ENCODE results near the gene RELT. TPM values are rescaled to one million over a fixed set of nuclear protein-coding genes. Genes with fewer than 3 reads are reported as not detected.

Gene RELT
- total RNA-seq, 1 donor: 4.0 TPM

DNA sequence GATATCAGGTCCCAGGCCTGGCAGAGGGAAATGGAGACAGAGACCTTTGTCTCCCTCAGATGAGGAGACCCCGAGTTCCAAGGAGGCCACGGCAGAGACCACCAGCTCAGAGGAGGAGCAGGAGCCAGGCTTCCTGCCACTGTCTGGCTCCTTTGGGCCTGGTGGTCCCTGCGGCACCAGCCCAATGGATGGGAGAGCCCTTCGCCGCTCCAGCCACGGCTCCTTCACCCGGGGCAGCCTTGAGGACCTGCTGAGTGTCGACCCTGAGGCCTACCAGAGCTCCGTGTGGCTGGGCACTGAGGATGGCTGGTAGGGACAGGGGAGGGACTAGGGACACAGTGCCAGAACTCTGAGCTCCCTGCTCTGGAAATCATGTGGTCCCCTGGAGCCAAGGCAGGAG is 13.1 kb upstream of the RELT start:
- Histone ChIP-seq H3K27ac (ENCODE audit: low read depth, low read length) (no peak overlapping the region), H3K4me1 (ENCODE audit: insufficient read depth, low read length) (peaks cover 18% of the 10 kb centered on the region), H3K36me3 (ENCODE audit: insufficient read depth, low read length) (peaks cover 86% of the 10 kb centered on the region)

DNA sequence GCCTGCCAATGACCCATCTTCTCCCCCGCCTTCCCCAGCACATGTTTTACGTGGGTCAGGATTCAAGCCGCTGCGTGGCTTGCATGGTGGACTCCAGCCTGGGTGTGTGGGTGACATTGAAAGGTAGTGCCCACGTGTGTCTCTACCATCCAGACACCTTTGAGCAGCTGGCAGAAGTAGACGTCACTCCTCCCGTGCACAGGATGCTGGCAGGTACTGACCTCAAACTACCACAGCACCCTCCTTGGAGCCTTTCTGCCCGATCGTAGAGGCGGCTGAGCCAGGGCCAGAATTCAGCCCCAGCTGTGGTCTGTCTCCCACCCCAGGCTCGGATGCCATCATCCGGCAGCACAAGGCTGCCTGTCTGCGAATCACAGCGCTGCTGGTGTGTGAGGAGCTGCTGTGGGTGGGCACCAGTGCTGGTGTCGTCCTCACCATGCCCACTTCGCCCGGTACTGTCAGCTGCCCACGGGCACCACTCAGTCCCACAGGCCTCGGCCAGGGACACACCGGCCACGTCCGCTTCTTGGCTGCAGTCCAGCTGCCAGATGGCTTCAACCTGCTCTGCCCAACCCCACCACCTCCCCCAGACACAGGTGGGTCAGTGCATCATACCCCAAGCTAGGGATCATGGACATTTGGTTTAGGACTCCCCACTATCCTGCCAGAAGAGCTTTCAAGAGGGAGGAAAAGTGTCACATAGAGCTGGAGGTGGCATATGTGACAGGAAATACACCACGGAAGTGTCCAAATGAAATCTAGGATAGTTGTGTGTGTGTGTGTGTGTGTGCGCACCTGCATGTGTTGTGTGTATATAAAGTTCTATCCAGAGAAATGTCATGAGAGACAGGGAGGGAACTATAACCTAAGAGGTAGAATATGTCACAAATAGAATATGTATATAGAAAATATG is 10.6 kb upstream of the RELT start:
- Histone ChIP-seq H3K9me3 (ENCODE audit: low read depth, low read length) (no peaks in the 10 kb centered on the region), H3K4me3 (ENCODE audit: insufficient read depth, low read length) (no peak overlapping the region), H3K4me1 (ENCODE audit: insufficient read depth, low read length) (no peaks in the 10 kb centered on the region), H3K36me3 (ENCODE audit: insufficient read depth, low read length) (peaks cover 82% of the 10 kb centered on the region), H2AFZ (ENCODE audit: low read length) (no peak overlapping the region), H3K79me2 (ENCODE audit: insufficient read depth, low read length) (peaks cover 5% of the 10 kb centered on the region), H3K27me3 (ENCODE audit: insufficient read depth, low read length) (no peaks in the 10 kb centered on the region), H3K4me2 (ENCODE audit: insufficient read depth, low read length) (no peak overlapping the region), H3K27ac (ENCODE audit: low read depth, low read length) (no peak overlapping the region), H4K20me1 (ENCODE audit: insufficient read depth, low read length) (peaks cover 3% of the 10 kb centered on the region)
- DNase-seq (ENCODE audit: insufficient read length, low spot score, missing footprints): no peak
- TF ChIP-seq, protein P1, sequence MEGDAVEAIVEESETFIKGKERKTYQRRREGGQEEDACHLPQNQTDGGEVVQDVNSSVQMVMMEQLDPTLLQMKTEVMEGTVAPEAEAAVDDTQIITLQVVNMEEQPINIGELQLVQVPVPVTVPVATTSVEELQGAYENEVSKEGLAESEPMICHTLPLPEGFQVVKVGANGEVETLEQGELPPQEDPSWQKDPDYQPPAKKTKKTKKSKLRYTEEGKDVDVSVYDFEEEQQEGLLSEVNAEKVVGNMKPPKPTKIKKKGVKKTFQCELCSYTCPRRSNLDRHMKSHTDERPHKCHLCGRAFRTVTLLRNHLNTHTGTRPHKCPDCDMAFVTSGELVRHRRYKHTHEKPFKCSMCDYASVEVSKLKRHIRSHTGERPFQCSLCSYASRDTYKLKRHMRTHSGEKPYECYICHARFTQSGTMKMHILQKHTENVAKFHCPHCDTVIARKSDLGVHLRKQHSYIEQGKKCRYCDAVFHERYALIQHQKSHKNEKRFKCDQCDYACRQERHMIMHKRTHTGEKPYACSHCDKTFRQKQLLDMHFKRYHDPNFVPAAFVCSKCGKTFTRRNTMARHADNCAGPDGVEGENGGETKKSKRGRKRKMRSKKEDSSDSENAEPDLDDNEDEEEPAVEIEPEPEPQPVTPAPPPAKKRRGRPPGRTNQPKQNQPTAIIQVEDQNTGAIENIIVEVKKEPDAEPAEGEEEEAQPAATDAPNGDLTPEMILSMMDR (IDR thresholded peaks at IDR 0.05; ENCODE audit: extremely low read depth, low read depth, low read length): no peak

More for the DNA sequence above, 13.1 kb upstream of the RELT start:
- H3K79me2 ChIP-seq (ENCODE audit: insufficient read depth, low read length): peaks cover 6% of the 10 kb centered on the region
- TF ChIP-seq, protein P1 (IDR thresholded peaks at IDR 0.05; ENCODE audit: extremely low read depth, low read depth, low read length): no peak
- H3K4me3 ChIP-seq (ENCODE audit: insufficient read depth, low read length): no peak overlapping the region
- peaks cover 3% of the 10 kb centered on the region for H4K20me1 ChIP-seq (ENCODE audit: insufficient read depth, low read length)
- no peaks in the 10 kb centered on the region for H3K27me3 ChIP-seq (ENCODE audit: insufficient read depth, low read length)
- no peak overlapping the region for H3K4me2 ChIP-seq (ENCODE audit: insufficient read depth, low read length)
- H3K9me3 ChIP-seq (ENCODE audit: low read depth, low read length): no peaks in the 10 kb centered on the region
- DNase-seq (ENCODE audit: insufficient read length, low spot score, missing footprints): no peak
- H2AFZ ChIP-seq (ENCODE audit: low read length): no peak overlapping the region

DNA sequence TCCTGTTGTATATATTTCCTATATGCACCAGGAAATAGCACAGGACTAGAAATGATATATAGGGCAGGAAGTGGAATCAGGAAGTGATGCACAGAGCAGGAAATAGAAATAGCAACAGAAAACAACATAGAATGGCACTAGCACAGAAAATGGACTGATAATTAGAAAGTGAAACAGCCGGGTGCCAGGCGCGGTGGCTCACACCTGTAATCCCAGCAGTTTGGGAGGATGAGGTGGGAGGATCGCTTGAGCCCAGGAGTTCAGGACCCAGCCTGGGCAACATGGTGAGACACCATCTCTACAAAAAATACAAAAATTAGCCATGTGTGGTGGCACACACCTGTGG is 10.0 kb upstream of the RELT start:
- DNase-seq (ENCODE audit: insufficient read length, low spot score, missing footprints): no peak

DNA sequence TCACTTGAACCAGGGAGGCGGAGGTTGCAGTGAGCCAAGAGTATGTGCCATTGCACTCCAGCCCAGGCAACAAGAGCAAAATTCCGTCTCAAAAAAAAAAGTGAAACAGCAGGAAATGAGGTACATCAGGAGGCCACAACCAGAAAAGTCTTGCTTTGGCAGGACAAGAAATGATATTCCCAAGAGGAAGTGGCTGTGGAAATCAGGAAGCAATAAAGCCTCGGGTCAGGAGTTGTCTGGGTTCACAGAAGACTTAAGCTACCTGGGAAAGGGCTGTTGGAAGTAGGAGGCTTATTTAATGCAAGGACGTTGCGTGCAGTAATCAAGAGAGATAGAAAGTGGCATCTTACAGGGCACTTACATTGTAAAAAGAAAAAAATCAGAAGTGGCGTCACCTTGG is 9.2 kb upstream of the RELT start:
- Histone ChIP-seq H3K4me1 (ENCODE audit: insufficient read depth, low read length) (no peaks in the 10 kb centered on the region), H3K79me2 (ENCODE audit: insufficient read depth, low read length) (peaks cover 3% of the 10 kb centered on the region), H3K4me3 (ENCODE audit: insufficient read depth, low read length) (no peak overlapping the region), H3K4me2 (ENCODE audit: insufficient read depth, low read length) (no peak overlapping the region), H3K27ac (ENCODE audit: low read depth, low read length) (no peak overlapping the region), H3K27me3 (ENCODE audit: insufficient read depth, low read length) (no peaks in the 10 kb centered on the region), H2AFZ (ENCODE audit: low read length) (no peak overlapping the region), H4K20me1 (ENCODE audit: insufficient read depth, low read length) (peaks cover 3% of the 10 kb centered on the region), H3K36me3 (ENCODE audit: insufficient read depth, low read length) (peaks cover 68% of the 10 kb centered on the region), H3K9me3 (ENCODE audit: low read depth, low read length) (no peaks in the 10 kb centered on the region)
- DNase-seq (ENCODE audit: insufficient read length, low spot score, missing footprints): no peak
- TF ChIP-seq, protein P1 (IDR thresholded peaks at IDR 0.05; ENCODE audit: extremely low read depth, low read depth, low read length): no peak

More for the DNA sequence above, 10.0 kb upstream of the RELT start:
- Histone ChIP-seq H2AFZ (ENCODE audit: low read length) (no peak overlapping the region), H3K27me3 (ENCODE audit: insufficient read depth, low read length) (no peaks in the 10 kb centered on the region), H3K27ac (ENCODE audit: low read depth, low read length) (no peak overlapping the region), H3K4me1 (ENCODE audit: insufficient read depth, low read length) (no peaks in the 10 kb centered on the region), H3K9me3 (ENCODE audit: low read depth, low read length) (no peaks in the 10 kb centered on the region), H3K4me3 (ENCODE audit: insufficient read depth, low read length) (no peak overlapping the region), H3K36me3 (ENCODE audit: insufficient read depth, low read length) (peaks cover 76% of the 10 kb centered on the region), H3K79me2 (ENCODE audit: insufficient read depth, low read length) (peaks cover 3% of the 10 kb centered on the region), H4K20me1 (ENCODE audit: insufficient read depth, low read length) (peaks cover 3% of the 10 kb centered on the region), H3K4me2 (ENCODE audit: insufficient read depth, low read length) (no peak overlapping the region)
- TF ChIP-seq, protein P1 (IDR thresholded peaks at IDR 0.05; ENCODE audit: extremely low read depth, low read depth, low read length): no peak
